ENCODE data around the gene SLC35D1.
A peak's percentile ranks its signal among the peaks of the same experiment; 100 is the strongest.

Gene SLC35D1

DNA sequence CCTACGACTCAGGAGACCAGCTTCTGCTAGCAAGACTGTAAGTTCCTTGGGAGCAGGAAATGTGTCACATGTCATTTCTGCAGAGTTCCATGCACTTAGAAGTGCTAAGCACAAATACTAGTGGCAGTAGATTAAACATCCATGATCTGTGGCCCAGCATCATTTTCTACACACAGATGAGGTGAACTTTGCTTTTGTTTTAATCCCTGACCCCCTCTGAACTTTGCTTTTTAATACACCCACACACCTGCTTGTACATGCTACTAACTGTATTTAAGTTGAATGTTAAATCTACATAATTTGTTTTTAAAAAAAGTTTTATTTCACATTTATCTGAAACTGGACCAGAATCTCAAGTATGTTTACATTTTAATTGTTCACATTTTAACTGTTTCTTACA lies 24.5 kb downstream of the SLC35D1 start:
- FAIRE-seq, result peak; percentile 16
- TF ChIP-seq PAX5 (IDR thresholded peaks at IDR 0.05; ENCODE audit: insufficient read depth, low read length, severe bottlenecking) (no peak), SPI1 (IDR thresholded peaks at IDR 0.05; ENCODE audit: low read depth, low read length) (no peak), POLR2AphosphoS5 (IDR thresholded peaks at IDR 0.05; ENCODE audit: low read depth, low read length) (no peak), POU2F2 (IDR thresholded peaks at IDR 0.05; ENCODE audit: low read depth, low read length) (no peak), TAF1 (IDR thresholded peaks at IDR 0.05; ENCODE audit: low read depth, low read length) (no peak), POLR2A (IDR thresholded peaks at IDR 0.05; ENCODE audit: low read depth, low read length) (no peak)

DNA sequence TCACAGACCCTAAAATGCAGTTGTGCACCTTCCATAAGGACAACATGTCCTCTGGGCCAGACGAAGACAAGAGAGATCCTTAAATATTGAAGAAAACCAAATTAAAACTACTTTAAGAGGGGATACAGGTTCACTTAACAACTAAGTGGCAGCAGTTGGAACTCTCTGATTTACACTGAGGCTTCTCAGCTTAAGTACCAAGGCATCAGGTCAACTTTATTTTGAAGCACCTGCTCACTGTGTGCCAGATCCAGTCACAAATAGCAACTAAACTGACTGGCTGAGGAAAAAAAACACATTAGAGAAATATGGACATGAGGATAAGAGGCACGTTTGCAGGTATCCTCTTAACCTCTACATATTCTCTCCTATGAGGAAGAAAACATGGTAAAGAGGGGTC lies 33.2 kb downstream of the SLC35D1 start:
- TF ChIP-seq POLR2AphosphoS5 (IDR thresholded peaks at IDR 0.05; ENCODE audit: low read depth, low read length), result no peak
- DNase-seq (ENCODE audit: insufficient read length, low spot score) (no peak), FAIRE-seq (no peak)

More for the DNA sequence above, 24.5 kb downstream of the SLC35D1 start:
- no peak for DNase-seq (ENCODE audit: insufficient read length, low spot score)

DNA sequence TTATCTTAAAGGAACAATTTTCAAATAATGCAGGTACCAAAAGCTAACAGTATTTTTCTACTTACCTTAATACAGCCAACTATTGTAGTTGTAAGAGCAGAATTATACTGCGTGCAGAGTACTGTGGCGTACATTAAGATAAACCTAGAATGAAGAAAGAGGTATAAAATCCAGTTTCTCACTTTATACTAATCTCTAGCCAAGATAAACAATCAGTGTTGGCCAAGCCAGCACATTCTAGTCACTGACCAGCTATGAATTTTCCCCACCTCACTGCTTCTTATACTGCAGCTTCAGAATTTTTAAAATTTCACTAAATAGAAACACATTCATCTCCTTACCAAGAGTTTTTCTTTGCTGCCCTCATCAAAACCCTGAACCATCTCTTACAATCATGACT lies 33.6 kb downstream of the SLC35D1 start:
- FAIRE-seq, result no peak
- no peak for DNase-seq (ENCODE audit: insufficient read length, low spot score)

DNA sequence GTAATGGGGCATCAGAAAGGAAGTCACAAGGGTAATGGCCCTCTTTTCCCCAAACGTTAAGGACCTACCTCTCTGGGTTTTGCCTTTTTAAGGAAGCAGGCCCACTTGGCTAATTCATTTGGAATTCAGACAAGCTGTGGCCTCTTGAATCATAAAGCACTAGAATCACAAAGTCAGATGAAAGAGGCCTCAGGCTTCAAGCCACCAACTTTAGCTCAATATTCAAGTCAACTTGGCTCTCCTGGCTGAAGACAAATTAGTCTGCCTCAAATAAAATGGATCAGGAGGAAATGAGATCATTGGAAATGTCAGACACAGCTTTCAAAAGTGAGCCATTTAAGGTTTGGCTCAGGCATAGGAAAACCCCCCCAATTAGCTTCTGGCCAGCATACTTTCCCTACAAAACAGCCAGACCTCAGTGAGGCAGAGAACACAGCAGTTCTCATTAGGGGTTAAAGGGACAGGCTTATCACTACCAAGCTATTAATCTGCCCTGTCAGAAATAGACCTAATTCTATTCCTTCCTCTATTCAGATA lies 34.3 kb downstream of the SLC35D1 start:
- FAIRE-seq (no peak), DNase-seq (ENCODE audit: insufficient read length, low spot score) (no peak)

More for the DNA sequence above, 33.6 kb downstream of the SLC35D1 start:
- TF ChIP-seq SPI1 (IDR thresholded peaks at IDR 0.05; ENCODE audit: low read depth, low read length) (no peak), POLR2AphosphoS5 (IDR thresholded peaks at IDR 0.05; ENCODE audit: low read depth, low read length) (no peak), POU2F2 (IDR thresholded peaks at IDR 0.05; ENCODE audit: low read depth, low read length) (no peak), TAF1 (IDR thresholded peaks at IDR 0.05; ENCODE audit: low read depth, low read length) (no peak), PAX5 (IDR thresholded peaks at IDR 0.05; ENCODE audit: insufficient read depth, low read length, severe bottlenecking) (no peak), POLR2A (IDR thresholded peaks at IDR 0.05; ENCODE audit: low read depth, low read length) (no peak)

DNA sequence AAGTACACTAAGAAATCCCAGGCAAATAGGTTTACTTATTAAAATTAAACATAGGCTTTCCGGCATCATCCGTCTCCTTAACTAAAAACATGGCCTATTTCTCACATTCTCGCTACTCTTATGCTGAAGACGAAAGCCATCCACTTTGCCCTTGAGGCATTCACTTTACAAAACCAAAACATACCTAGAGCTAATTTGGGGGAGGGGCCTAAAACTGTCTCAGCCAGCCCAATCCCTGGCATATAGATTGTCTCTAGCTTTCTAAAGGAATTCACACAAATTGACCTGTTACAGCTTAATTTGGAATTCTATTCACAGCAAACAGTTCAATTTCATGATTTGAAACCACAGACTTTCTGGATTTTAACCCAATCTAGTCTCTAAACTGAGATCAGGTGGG lies 34.8 kb downstream of the SLC35D1 start:
- TF ChIP-seq POLR2AphosphoS5 (IDR thresholded peaks at IDR 0.05; ENCODE audit: low read depth, low read length) (no peak), SPI1 (IDR thresholded peaks at IDR 0.05; ENCODE audit: low read depth, low read length) (no peak), POU2F2 (IDR thresholded peaks at IDR 0.05; ENCODE audit: low read depth, low read length) (no peak), POLR2A (IDR thresholded peaks at IDR 0.05; ENCODE audit: low read depth, low read length) (no peak), PAX5 (IDR thresholded peaks at IDR 0.05; ENCODE audit: insufficient read depth, low read length, severe bottlenecking) (no peak), TAF1 (IDR thresholded peaks at IDR 0.05; ENCODE audit: low read depth, low read length) (no peak)
- no peak for FAIRE-seq

More for the DNA sequence above, 34.3 kb downstream of the SLC35D1 start:
- TF ChIP-seq POU2F2 (IDR thresholded peaks at IDR 0.05; ENCODE audit: low read depth, low read length) (no peak), SPI1 (IDR thresholded peaks at IDR 0.05; ENCODE audit: low read depth, low read length) (no peak), POLR2AphosphoS5 (IDR thresholded peaks at IDR 0.05; ENCODE audit: low read depth, low read length) (no peak), TAF1 (IDR thresholded peaks at IDR 0.05; ENCODE audit: low read depth, low read length) (no peak), POLR2A (IDR thresholded peaks at IDR 0.05; ENCODE audit: low read depth, low read length) (no peak), PAX5 (IDR thresholded peaks at IDR 0.05; ENCODE audit: insufficient read depth, low read length, severe bottlenecking) (no peak)

DNA sequence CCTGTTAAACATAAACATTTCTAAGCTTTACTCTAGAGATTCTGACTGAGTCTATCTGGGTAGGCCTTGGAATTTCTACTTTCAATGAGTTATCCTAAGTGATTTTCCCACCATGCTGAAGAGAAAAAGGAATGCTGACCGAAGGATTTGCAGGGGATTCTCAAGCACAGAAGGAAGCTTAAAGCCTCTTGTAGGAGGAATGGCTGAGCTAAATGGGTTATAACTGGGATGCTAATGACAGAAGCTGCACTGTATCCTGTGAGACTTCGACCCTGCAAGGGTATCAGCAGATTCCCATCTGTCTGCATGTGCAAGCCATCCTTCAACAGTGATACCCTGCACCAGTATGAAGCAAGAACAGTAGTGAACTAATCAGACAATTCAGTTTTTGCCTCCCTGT lies 35.4 kb downstream of the SLC35D1 start:
- DNase-seq (ENCODE audit: insufficient read length, low spot score) (no peak), FAIRE-seq (peak; percentile 16)
- no peak for TF ChIP-seq TAF1 (IDR thresholded peaks at IDR 0.05; ENCODE audit: low read depth, low read length)
- TF ChIP-seq SPI1 (IDR thresholded peaks at IDR 0.05; ENCODE audit: low read depth, low read length), result no peak
- TF ChIP-seq POU2F2 (IDR thresholded peaks at IDR 0.05; ENCODE audit: low read depth, low read length), result no peak
- TF ChIP-seq PAX5 (IDR thresholded peaks at IDR 0.05; ENCODE audit: insufficient read depth, low read length, severe bottlenecking), result no peak
- TF ChIP-seq POLR2A (IDR thresholded peaks at IDR 0.05; ENCODE audit: low read depth, low read length), result no peak
- no peak for TF ChIP-seq POLR2AphosphoS5 (IDR thresholded peaks at IDR 0.05; ENCODE audit: low read depth, low read length)

More for the DNA sequence above, 34.8 kb downstream of the SLC35D1 start:
- DNase-seq (ENCODE audit: insufficient read length, low spot score), result no peak

DNA sequence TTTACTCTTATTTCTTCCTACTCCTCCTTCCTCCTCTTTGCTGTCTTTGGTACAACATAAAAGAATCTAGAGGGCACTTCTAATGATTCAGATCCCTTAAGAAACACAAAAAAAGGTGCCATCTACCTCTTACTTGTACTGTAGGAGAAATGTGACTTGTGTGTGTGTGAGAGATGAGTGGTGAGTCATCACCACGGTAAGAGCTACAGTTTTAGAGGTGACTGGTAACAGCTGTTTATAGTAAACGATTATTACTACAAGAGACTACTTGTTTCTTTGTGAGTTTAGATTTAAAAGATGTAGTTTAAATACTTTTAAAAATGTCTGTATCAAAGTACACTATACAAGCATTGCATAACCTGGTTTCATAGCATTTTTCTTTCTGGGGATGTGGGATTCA lies 40.4 kb downstream of the SLC35D1 start:
- peak; percentile 57 for FAIRE-seq
- no peak for DNase-seq (ENCODE audit: insufficient read length, low spot score)
- TF ChIP-seq TAF1 (IDR thresholded peaks at IDR 0.05; ENCODE audit: low read depth, low read length), result no peak
- TF ChIP-seq SPI1 (IDR thresholded peaks at IDR 0.05; ENCODE audit: low read depth, low read length), result no peak
- TF ChIP-seq POLR2AphosphoS5 (IDR thresholded peaks at IDR 0.05; ENCODE audit: low read depth, low read length), result no peak
- no peak for TF ChIP-seq PAX5 (IDR thresholded peaks at IDR 0.05; ENCODE audit: insufficient read depth, low read length, severe bottlenecking)
- no peak for TF ChIP-seq POU2F2 (IDR thresholded peaks at IDR 0.05; ENCODE audit: low read depth, low read length)
- no peak for TF ChIP-seq POLR2A (IDR thresholded peaks at IDR 0.05; ENCODE audit: low read depth, low read length)

DNA sequence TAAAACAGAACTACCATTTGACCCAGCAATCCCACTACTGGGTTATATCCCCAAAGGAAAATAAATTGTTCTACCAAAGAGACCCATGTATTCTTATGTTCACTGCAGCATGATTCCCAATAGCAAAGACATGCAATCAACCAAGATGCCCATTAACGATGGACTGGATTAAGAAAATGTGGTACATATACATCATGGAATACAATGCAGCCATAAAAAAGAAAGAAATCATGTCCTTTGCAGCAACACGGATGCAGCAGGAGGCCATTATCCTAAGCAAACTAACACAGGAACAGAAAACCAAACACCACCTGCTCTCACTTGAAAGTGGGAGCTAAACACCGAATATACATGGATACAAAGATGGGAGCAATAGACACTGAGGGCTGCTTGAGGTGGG lies 44.2 kb downstream of the SLC35D1 start:
- FAIRE-seq, result no peak
- TF ChIP-seq POLR2AphosphoS5 (IDR thresholded peaks at IDR 0.05; ENCODE audit: low read depth, low read length) (no peak), POU2F2 (IDR thresholded peaks at IDR 0.05; ENCODE audit: low read depth, low read length) (no peak), POLR2A (IDR thresholded peaks at IDR 0.05; ENCODE audit: low read depth, low read length) (no peak), PAX5 (IDR thresholded peaks at IDR 0.05; ENCODE audit: insufficient read depth, low read length, severe bottlenecking) (no peak), SPI1 (IDR thresholded peaks at IDR 0.05; ENCODE audit: low read depth, low read length) (no peak), TAF1 (IDR thresholded peaks at IDR 0.05; ENCODE audit: low read depth, low read length) (no peak)
- no peak for DNase-seq (ENCODE audit: insufficient read length, low spot score)

DNA sequence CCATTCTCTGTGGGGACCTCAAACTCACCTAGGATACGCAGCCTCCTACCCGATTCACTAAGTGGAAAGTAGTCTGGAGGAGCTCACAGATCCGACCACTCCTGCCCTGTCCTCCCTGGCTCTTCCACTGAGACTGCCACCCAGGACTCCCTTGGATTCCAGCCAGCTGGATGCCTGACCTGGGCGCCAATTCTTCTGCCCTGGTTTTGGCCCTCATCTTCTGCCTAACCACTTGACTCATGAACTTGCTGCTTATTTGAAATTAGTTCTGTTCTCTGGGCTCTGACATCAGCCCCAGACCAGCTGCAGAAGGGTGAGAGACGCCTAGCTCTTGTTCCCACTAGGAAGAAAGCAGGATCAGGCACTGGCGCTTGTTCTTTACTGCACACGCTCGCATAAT lies 48.9 kb downstream of the SLC35D1 start:
- TF ChIP-seq TAF1 (IDR thresholded peaks at IDR 0.05; ENCODE audit: low read depth, low read length) (no peak), POU2F2 (IDR thresholded peaks at IDR 0.05; ENCODE audit: low read depth, low read length) (no peak), POLR2AphosphoS5 (IDR thresholded peaks at IDR 0.05; ENCODE audit: low read depth, low read length) (no peak), POLR2A (IDR thresholded peaks at IDR 0.05; ENCODE audit: low read depth, low read length) (no peak), PAX5 (IDR thresholded peaks at IDR 0.05; ENCODE audit: insufficient read depth, low read length, severe bottlenecking) (no peak), SPI1 (IDR thresholded peaks at IDR 0.05; ENCODE audit: low read depth, low read length) (no peak)
- DNase-seq (ENCODE audit: insufficient read length, low spot score) (no peak), FAIRE-seq (no peak)

DNA sequence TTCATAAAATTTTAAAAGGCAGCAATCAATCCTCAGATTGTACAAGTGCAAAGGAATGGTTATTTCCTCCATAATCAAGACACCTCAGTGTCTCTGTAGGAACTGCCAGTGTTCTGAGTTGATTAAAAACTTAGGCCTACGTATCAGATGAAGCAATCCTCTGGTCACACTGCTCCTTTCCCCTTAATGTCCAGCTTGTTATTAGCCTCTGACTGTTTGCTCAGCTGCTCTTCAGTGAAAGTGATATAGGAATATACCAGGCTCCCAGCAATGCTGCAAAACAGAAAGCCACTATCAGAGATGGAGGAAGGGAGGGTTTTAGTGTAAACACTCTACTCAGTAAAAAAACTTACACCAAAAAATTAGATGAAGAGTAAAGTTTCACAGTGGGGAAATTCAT lies 49.8 kb downstream of the SLC35D1 start:
- DNase-seq (ENCODE audit: insufficient read length, low spot score) (no peak), FAIRE-seq (no peak)
- TF ChIP-seq POLR2A (IDR thresholded peaks at IDR 0.05; ENCODE audit: low read depth, low read length), result no peak
- TF ChIP-seq PAX5 (IDR thresholded peaks at IDR 0.05; ENCODE audit: insufficient read depth, low read length, severe bottlenecking), result no peak
- TF ChIP-seq SPI1 (IDR thresholded peaks at IDR 0.05; ENCODE audit: low read depth, low read length), result no peak
- TF ChIP-seq TAF1 (IDR thresholded peaks at IDR 0.05; ENCODE audit: low read depth, low read length), result no peak
- TF ChIP-seq POU2F2 (IDR thresholded peaks at IDR 0.05; ENCODE audit: low read depth, low read length), result no peak
- TF ChIP-seq POLR2AphosphoS5 (IDR thresholded peaks at IDR 0.05; ENCODE audit: low read depth, low read length), result no peak

Data from GM12891 (cell line).